PC-3 (cell line): ENCODE measurements around the gene SDE2.

Source experiments
- EZH2 ChIP-seq: fragments of 300-600 bp; sonication (generic); IDR thresholded peaks from one replicate; pipeline ENCODE4 v1.6.1; 2017; ENCODE audit warnings: antibody characterized with exemption, mild to moderate bottlenecking, low read length; ENCODE audit not compliant: unreplicated experiment
- EZH2phosphoT487 ChIP-seq: fragments of 300-600 bp; sonication (generic); IDR thresholded peaks from 2 replicates; pipeline ENCODE4 v1.6.1; 2018; ENCODE audit warnings: mild to moderate bottlenecking, antibody characterized with exemption, low read length, borderline replicate concordance
- TF ChIP-seq, protein P1 (sequence below): fragments of 300-600 bp; sonication (generic); conservative IDR thresholded peaks from 2 replicates; pipeline ENCODE4 v1.5.1; 2017; ENCODE audit warnings: antibody characterized with exemption, low read depth, mild to moderate bottlenecking, low read length

DNA sequence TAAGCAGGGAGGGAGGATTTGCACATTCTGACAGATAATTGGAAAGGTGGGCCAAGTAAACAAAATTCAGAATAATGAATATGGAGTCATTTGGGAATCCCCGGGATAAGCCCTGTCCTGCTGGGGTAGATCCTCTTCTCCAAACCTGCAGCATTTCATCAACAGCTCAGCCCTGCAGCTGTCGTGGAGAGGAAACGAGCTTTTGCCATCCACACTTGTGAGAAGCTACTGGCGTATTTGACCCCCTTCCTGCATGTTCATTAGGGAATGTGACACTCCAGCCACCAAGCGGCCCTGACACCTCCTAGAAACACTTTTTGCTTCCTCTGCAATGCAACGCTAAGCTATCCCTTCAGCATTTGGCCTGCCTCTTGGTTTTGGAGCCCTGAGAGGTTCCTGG is 50.1 kb downstream of the SDE2 start:
- TF ChIP-seq, protein P1, sequence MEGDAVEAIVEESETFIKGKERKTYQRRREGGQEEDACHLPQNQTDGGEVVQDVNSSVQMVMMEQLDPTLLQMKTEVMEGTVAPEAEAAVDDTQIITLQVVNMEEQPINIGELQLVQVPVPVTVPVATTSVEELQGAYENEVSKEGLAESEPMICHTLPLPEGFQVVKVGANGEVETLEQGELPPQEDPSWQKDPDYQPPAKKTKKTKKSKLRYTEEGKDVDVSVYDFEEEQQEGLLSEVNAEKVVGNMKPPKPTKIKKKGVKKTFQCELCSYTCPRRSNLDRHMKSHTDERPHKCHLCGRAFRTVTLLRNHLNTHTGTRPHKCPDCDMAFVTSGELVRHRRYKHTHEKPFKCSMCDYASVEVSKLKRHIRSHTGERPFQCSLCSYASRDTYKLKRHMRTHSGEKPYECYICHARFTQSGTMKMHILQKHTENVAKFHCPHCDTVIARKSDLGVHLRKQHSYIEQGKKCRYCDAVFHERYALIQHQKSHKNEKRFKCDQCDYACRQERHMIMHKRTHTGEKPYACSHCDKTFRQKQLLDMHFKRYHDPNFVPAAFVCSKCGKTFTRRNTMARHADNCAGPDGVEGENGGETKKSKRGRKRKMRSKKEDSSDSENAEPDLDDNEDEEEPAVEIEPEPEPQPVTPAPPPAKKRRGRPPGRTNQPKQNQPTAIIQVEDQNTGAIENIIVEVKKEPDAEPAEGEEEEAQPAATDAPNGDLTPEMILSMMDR, result no peak
- TF ChIP-seq EZH2, result no peak
- TF ChIP-seq EZH2phosphoT487, result no peak
